ENCODE results near the gene AGBL4.

DNA sequence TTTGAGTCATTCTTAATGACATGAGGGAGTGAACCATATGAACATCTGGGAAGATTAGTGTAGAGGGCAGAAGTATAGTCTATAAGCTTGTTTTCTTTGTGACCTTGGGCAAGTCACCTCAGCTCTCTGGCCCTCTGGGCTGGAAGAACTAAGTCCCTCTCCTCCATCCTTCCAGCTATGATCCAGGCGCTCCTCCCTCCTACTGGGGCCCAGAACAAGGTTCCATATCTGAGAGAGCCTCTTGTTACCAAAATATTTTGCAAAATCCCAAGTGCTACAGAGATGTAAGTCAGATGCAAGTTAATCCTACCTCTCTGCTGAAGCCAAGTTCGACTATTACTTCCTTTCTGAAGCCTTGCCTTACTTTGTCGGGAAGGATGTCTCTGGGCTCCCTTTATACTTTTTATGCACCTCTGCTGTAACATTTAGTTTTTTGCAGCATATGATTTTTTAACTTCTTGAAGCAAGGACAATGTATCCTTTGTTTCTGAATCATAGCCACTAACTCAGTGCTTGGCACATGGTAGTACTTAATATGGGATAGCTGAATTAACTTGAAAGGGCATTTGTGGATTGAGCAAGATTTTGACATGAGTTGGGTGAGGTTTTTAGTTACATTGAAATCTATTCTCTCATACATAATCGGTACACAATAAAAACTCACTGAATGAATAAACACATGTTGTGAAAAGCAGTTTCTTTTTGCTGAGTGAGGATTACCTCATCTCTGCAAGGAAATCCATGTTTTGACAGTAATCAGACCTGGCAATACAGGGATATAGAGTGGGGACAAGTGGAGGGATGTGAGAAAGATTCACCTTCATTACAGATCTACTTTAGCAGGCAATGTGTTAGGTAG, 1192.4 kb downstream of the AGBL4 start:
- TF ChIP-seq POLR2A (IDR thresholded peaks at IDR 0.05; ENCODE audit: low read depth, low read length) (no peak), SPI1 (IDR thresholded peaks at IDR 0.05; ENCODE audit: low read depth, low read length) (no peak), POLR2AphosphoS5 (IDR thresholded peaks at IDR 0.05; ENCODE audit: low read depth, low read length) (no peak), POU2F2 (IDR thresholded peaks at IDR 0.05; ENCODE audit: low read depth, low read length) (no peak), TAF1 (IDR thresholded peaks at IDR 0.05; ENCODE audit: low read depth, low read length) (no peak)
